OCI-LY1 (cell line): ENCODE measurements around the gene CYBA.

Experiments
- H2AFZ ChIP-seq: fragments of 200-600 bp; sonication (generic), shearing (Covaris generic); 2 replicates; pipeline ENCODE4 v1.6.0; 2014; ENCODE audit warnings: antibody characterized with exemption, mild to moderate bottlenecking, low read length
- H3F3A ChIP-seq: fragments of 200-600 bp; sonication (generic), shearing (Covaris generic); 2 replicates; pipeline ENCODE4 v1.6.0; 2014; ENCODE audit warnings: mild to moderate bottlenecking, antibody characterized with exemption, low read length, moderate library complexity; ENCODE audit not compliant: insufficient read depth
- H3K27ac ChIP-seq: fragments of 200-600 bp; sonication (generic); 2 replicates; pipeline ENCODE4 v1.5.1; 2014; ENCODE audit warnings: low read length, mixed run types, mild to moderate bottlenecking, low read depth; ENCODE audit not compliant: poor library complexity, severe bottlenecking
- H3K27me3 ChIP-seq: fragments of 200-600 bp; sonication (generic); 2 replicates; pipeline ENCODE4 v1.6.0; 2014; ENCODE audit warnings: antibody characterized with exemption, mild to moderate bottlenecking, low read length, moderate library complexity; ENCODE audit not compliant: insufficient read depth
- H3K36me3 ChIP-seq: fragments of 200-600 bp; sonication (generic); 2 replicates; pipeline ENCODE4 v1.6.1; 2014; ENCODE audit warnings: mild to moderate bottlenecking, antibody characterized with exemption, low read length, moderate library complexity, mixed read lengths; ENCODE audit not compliant: insufficient read depth
- H3K4me1 ChIP-seq: fragments of 200-600 bp; sonication (generic); 2 replicates; pipeline ENCODE4 v1.5.1; 2014; ENCODE audit warnings: mild to moderate bottlenecking, low read length, moderate library complexity; ENCODE audit not compliant: insufficient read depth, severe bottlenecking
- H3K4me2 ChIP-seq: fragments of 200-600 bp; sonication (generic), shearing (Covaris generic); 2 replicates; pipeline ENCODE4 v1.6.1; 2014; ENCODE audit warnings: low read length
- H3K4me3 ChIP-seq: fragments of 200-600 bp; sonication (generic); 2 replicates; pipeline ENCODE4 v1.5.1; 2014; ENCODE audit warnings: low read length, low read depth, mild to moderate bottlenecking, mixed read lengths; ENCODE audit not compliant: poor library complexity, severe bottlenecking
- H3K79me2 ChIP-seq: fragments of 200-600 bp; shearing (Covaris generic); 2 replicates; pipeline ENCODE4 v1.6.1; 2016; ENCODE audit warnings: mixed run types, low read length, mixed read lengths; ENCODE audit not compliant: insufficient read depth
- H3K9ac ChIP-seq: fragments of 200-600 bp; sonication (generic), shearing (Covaris generic); 2 replicates; pipeline ENCODE4 v1.6.1; 2014; ENCODE audit warnings: mild to moderate bottlenecking, low read length, mixed read lengths
- H3K9me2 ChIP-seq: fragments of 200-600 bp; sonication (generic), shearing (Covaris generic); 2 replicates; pipeline ENCODE4 v1.6.1; 2014; ENCODE audit warnings: low read depth, mild to moderate bottlenecking, low read length, mixed read lengths
- H3K9me3 ChIP-seq: fragments of 200-600 bp; shearing (Covaris generic); 2 replicates; pipeline ENCODE4 v1.6.1; 2014; ENCODE audit warnings: low read length, mixed read lengths
- H4K20me1 ChIP-seq: fragments of 200-600 bp; sonication (generic), shearing (Covaris generic); 2 replicates; pipeline ENCODE4 v1.6.0; 2016; ENCODE audit warnings: mild to moderate bottlenecking, low read length; ENCODE audit not compliant: insufficient read depth
- CTCF ChIP-seq: fragments of 200-600 bp; sonication (generic), shearing (Covaris generic); IDR thresholded peaks from 2 replicates; pipeline ENCODE4 v1.5.1; 2017; ENCODE audit warnings: mild to moderate bottlenecking, antibody characterized with exemption, low read length, moderate library complexity, mixed read lengths
- EZH2 ChIP-seq: fragments of 200-600 bp; sonication (generic), shearing (Covaris generic); IDR thresholded peaks from 2 replicates; pipeline ENCODE4 v1.8.0; 2017; ENCODE audit warnings: borderline replicate concordance, mixed run types, mild to moderate bottlenecking, antibody characterized with exemption, low read length, moderate library complexity, mixed read lengths

CYBA gene

GRCh38 chr16:88633684-88634140 lies 17.1 kb downstream of the CYBA start:
- H3K9ac ChIP-seq: peak overlapping the region; percentile 34; the same call in 1 of the 2 replicates
- H3K9me3 ChIP-seq: no peaks in the 10 kb centered on the region
- TF ChIP-seq EZH2: no peak
- peak; percentile 44; the same call in 1 of the 2 replicates for TF ChIP-seq CTCF
- H3K27ac ChIP-seq: peak overlapping the region; percentile 50
- no peaks in the 10 kb centered on the region; the same call in 1 of the 2 replicates for H3K27me3 ChIP-seq
- no peaks in the 10 kb centered on the region for H3K79me2 ChIP-seq
- H3K4me3 ChIP-seq: peak overlapping the region; percentile 53
- no peaks in the 10 kb centered on the region for H3F3A ChIP-seq
- H2AFZ ChIP-seq: no peak overlapping the region
- H3K36me3 ChIP-seq: peaks cover 34% of the 10 kb centered on the region
- H3K9me2 ChIP-seq: no peaks in the 10 kb centered on the region
- H4K20me1 ChIP-seq: no peaks in the 10 kb centered on the region
- H3K4me2 ChIP-seq: peak overlapping the region; percentile 61
- H3K4me1 ChIP-seq: peaks cover 38% of the 10 kb centered on the region

GRCh38 chr16:88632587-88632930 lies 18.3 kb downstream of the CYBA start:
- Histone ChIP-seq H3K27me3 (no peaks in the 10 kb centered on the region), H4K20me1 (no peaks in the 10 kb centered on the region), H2AFZ (no peak overlapping the region), H3K4me3 (no peak overlapping the region), H3K9me3 (no peaks in the 10 kb centered on the region), H3K4me2 (no peak overlapping the region), H3K27ac (no peak overlapping the region), H3K9ac (no peak overlapping the region), H3F3A (no peaks in the 10 kb centered on the region), H3K79me2 (no peaks in the 10 kb centered on the region), H3K4me1 (peaks cover 27% of the 10 kb centered on the region), H3K36me3 (peaks cover 45% of the 10 kb centered on the region), H3K9me2 (no peaks in the 10 kb centered on the region)
- TF ChIP-seq CTCF: no peak
- no peak for TF ChIP-seq EZH2

DNA sequence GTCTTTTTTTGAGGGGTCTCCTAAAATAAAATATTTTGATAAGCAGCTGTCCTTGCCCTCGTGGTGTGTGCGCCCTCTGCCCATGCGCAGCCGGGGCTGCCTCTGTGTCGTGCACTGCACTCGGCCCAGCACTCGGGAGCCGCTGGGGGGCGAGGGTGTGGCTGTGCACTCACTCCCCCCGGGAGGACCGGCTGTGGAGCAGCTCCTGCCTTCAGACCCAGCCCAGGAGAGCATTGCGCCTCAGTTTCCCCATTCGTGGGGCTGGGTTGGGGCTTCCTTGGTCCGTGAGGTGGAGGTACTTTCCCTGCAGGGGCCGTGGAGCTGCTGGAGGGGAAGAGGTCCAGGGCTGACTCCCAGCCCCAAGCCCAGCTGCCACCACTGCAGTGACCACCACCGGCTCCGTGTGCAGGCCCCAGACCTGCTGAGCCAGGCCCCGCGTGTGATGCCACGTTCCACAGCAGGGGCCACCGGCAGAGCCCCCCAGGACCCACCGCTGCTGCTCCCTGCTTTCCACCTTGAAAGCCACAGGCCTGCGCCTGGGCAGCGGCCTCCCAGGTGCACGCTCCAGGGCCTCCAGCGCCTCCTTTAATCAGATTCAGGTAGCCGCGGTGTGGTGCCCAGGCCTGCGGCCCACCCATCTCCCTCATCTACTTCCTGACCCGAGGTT lies 18.8 kb downstream of the CYBA start:
- Histone ChIP-seq H3K79me2 (no peaks in the 10 kb centered on the region), H2AFZ (no peak overlapping the region), H3K27ac (no peak overlapping the region), H3F3A (no peaks in the 10 kb centered on the region), H3K9me2 (no peaks in the 10 kb centered on the region), H3K27me3 (no peaks in the 10 kb centered on the region), H3K4me2 (no peak overlapping the region), H3K9ac (no peak overlapping the region), H3K4me1 (peaks cover 23% of the 10 kb centered on the region), H3K36me3 (peaks cover 50% of the 10 kb centered on the region), H4K20me1 (no peaks in the 10 kb centered on the region), H3K4me3 (no peak overlapping the region), H3K9me3 (no peaks in the 10 kb centered on the region)
- TF ChIP-seq EZH2 (no peak), CTCF (no peak)
